CD4-positive, alpha-beta T cell treated with Interleukin-4 for 4 hours (primary cell): ENCODE measurements around the gene RARA.

ENCODE experiments used
- DNase-seq: peaks from one replicate; pipeline ENCODE4 v3.0.0-alpha.2; 2020

Gene RARA

GRCh38 chr17:40309031-40309948 is at the start of gene RARA:
TSS of gene RARA (plus strand) at chr17:40309180. CDS start at chr17:40331219, 22,039 bp downstream.
- peak; percentile 25 for DNase-seq

- DNase-seq = no peak
Measured at GRCh38 chr17:40259505-40259904, 49.5 kb upstream of the RARA start.

- DNase-seq = no peak
Measured at GRCh38 chr17:40260528-40260927, 48.5 kb upstream of the RARA start.

- no peak for DNase-seq
Measured at GRCh38 chr17:40264458-40265185, 44.4 kb upstream of the RARA start.

GRCh38 chr17:40265337-40265736 is 43.6 kb upstream of the RARA start:
- DNase-seq = no peak

- no peak for DNase-seq
Measured at GRCh38 chr17:40266882-40267281, 42.1 kb upstream of the RARA start.

GRCh38 chr17:40268141-40268712 is 40.8 kb upstream of the RARA start:
- no peak for DNase-seq

- no peak for DNase-seq
Measured at GRCh38 chr17:40278414-40278813, 30.6 kb upstream of the RARA start.

- DNase-seq = no peak
Measured at GRCh38 chr17:40279402-40279801, 29.6 kb upstream of the RARA start.

GRCh38 chr17:40281663-40282062 is 27.3 kb upstream of the RARA start:
- no peak for DNase-seq

- DNase-seq = peak; percentile 85
Measured at GRCh38 chr17:40283662-40284061, 25.3 kb upstream of the RARA start.

- no peak for DNase-seq
Measured at GRCh38 chr17:40284085-40284713, 24.8 kb upstream of the RARA start.

GRCh38 chr17:40286473-40286872 is 22.5 kb upstream of the RARA start:
- no peak for DNase-seq

- DNase-seq = no peak
Measured at GRCh38 chr17:40287159-40287493, 21.9 kb upstream of the RARA start.

- peak; percentile 99 for DNase-seq
Measured at GRCh38 chr17:40287494-40288369, 21.2 kb upstream of the RARA start, which contains the start of gene CDC6. TSS of gene CDC6 (plus strand) at chr17:40287879. CDS start at chr17:40289421, 1,542 bp downstream.

GRCh38 chr17:40290629-40291280 is 18.2 kb upstream of the RARA start:
- DNase-seq = peak; percentile 61

- no peak for DNase-seq
Measured at GRCh38 chr17:40291281-40291664, 17.7 kb upstream of the RARA start.

- DNase-seq = no peak
Measured at GRCh38 chr17:40293363-40293762, 15.6 kb upstream of the RARA start.

- DNase-seq = no peak
Measured at GRCh38 chr17:40295488-40296436, 13.2 kb upstream of the RARA start.

- DNase-seq = no peak
Measured at GRCh38 chr17:40297511-40297910, 11.5 kb upstream of the RARA start.
